Amniotic epithelial cell (primary cell): Measurements from ENCODE around the gene RGP1.

ENCODE experiments used
- DNase-seq: peaks from one replicate; pipeline ENCODE4 v3.0.0-alpha.2; 2010; ENCODE audit warnings: low read depth

The RGP1 gene

GRCh38 chr9:35719546-35719945 lies 29.5 kb upstream of the RGP1 start:
- no peak for DNase-seq

GRCh38 chr9:35723426-35723825 lies 25.7 kb upstream of the RGP1 start:
- no peak for DNase-seq

GRCh38 chr9:35723908-35724307 lies 25.2 kb upstream of the RGP1 start:
- DNase-seq = no peak

DNA sequence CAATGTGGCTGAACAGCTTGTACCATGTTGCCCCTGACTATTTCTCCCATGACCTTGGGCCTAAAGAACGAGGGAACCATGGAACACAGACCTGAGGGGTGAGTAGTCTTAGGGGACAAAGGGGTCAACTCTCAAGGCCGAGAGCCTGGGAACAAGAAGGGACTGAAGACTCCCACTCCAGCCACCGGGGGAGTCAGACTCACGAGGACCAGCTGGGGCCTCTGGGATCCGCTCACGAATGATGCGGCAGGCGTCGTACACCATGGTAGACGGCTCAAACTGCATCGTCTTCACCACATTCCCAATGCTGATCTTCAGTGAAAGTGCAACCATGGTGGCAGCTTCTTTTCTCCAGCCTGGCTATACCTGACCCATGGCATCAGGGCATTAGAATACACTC lies 23.7 kb upstream of the RGP1 start:
- DNase-seq = no peak

DNA sequence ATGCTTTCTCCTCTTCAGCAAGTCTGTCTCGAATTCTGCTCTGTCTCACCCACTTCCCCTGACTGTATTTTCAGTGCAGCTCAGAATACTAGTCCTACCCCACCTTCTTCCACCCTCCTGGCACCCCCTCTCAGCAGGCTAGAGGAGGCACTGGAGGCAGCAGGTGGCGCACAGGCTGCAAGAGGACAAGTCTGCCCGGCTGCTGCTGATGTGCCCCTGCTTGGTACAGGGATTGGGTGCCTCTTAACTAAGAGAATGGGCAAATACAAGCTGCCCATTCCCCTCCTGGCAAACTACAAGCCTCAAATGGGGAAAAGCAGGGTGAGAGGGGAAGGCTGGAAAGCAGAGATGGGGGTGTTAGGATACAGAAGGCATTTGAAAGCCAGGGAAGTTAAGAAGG lies 22.2 kb upstream of the RGP1 start:
- peak; percentile 65 for DNase-seq

DNA sequence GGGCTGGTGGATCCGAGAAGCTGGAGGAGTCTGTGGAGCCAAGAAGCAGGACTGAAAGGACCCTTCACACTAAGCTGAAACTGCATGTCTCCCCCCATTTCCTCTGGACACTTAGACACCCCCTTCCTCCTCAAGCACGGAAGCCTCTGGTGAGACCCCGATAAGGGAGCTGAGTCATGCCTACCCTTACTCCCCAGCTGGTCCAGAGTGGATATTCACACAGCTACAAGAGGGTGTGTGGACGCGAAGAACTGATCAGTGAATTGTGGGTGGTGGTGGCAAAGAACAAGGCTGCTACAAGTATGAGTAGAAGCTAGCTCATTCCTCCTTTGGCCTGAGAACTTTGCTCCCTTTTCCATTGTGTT lies 21.4 kb upstream of the RGP1 start:
- no peak for DNase-seq

DNA sequence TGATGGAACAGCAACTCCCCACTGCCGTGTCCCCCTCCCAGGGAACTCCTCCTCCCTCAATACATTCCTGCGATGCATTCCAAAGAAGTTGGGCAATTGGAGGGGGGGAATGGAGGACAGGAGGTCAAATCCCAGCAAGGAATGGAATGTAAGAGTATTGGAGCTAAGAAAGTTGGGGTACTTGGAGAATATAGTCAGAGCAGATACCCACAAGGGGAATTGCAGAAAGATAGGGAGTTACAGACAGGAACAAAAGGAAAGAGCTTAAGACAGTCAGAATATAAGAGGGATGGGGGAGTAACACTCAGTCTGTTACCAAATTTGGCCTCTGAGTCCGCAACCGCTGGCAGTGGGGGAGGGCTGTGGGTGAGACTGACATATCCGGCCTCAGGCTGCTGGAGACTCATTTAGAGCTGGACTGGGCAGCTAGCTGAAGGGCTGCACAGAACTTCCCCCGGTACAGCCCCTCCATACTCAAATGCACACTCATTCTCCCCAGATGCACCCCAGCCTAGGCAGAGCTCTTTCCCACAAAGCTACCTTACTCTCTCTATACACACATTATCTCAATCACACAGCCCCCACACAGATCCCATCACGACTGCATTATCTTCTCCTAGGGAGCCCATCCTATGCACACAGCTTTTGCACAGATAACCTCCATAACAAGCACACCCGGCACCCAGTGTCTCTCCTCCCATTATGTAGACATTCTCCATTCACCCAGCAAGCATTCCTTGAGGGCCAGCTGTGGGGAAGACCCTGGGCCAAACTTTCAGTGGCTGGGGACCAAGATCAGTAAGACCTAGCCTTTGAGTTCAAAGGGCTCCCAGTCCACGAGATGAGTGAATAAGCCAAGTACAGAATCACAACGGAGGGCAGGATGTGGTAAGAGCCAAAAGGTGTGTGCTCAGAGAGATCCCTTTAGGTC lies 20.8 kb upstream of the RGP1 start:
- peak; percentile 95 for DNase-seq

DNA sequence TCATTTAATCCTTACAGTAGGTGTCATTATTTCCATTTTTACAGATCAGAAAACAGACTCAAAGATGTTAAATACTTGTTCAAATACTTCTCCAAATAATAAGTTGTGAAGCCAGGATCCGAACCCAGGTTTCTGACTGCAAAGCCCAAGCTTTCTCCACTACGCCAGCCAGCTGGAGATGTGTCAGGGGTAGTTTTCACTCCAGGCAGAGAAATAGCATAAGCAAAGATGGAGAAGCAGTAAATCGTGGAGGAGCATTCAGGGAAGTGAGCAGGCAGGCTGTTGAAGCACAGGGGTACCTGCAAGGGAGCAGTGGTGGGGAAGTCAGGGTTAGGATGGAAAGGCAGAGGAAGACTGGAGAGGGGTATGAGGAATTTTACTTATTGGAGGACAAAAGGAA lies 20.0 kb upstream of the RGP1 start:
- no peak for DNase-seq

DNA sequence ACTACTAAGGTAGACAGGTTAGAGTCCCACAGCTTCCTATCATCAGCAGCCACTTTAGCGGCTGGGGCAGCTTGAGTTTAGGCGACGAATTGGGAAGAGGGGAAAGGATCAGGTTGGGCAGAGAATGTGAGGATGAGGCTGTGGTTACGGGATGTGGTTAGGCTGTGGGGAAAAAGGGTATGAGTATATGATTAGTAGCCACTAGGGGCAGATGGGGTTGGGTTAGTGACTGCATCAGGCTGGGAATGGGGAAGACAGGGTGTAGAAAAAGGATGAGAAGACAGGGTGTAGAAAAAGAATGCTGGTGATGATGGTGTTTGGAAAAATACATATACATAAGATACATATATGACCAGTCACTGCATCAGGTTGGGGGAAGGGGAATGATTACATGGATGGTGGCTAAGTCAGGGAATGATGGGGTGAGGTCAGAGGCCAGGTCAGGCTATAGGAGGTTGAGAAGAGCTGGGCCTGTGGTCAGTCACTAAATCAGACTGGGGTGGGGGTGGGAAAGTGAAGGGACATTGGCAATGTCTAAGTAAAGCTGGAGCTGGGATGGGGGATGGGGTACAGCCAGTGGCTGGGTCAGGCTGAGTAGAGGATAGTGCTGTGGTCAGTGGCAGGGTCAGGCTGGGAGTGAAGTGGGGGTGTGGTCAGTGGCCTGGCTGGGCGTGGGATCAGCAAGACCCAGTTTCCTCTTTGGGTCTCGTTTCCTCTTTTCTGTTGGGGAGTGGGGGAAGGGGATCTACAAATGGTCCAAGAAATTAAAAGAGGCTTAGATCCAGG lies 19.2 kb upstream of the RGP1 start:
- peak; percentile 86 for DNase-seq

DNA sequence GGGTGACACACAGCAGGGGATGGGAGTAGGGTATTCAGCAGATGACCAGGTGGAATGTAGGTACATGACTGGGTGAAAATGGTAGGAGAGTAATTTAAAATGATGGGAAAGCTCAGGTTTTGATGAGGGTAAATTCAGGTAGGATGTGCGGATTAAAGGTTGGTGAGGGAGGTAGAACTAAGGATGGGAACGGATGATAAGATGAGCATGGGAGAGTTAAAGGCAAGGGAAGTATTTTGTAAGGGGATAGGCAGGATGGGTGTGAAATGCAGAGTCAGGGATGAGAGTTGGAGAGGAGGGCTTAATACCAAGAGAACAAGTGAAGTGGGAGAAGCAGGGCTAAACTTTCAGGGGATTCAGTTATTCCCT lies 18.6 kb upstream of the RGP1 start:
- no peak for DNase-seq

- DNase-seq = peak; percentile 32
Measured at GRCh38 chr9:35731415-35732184, 17.5 kb upstream of the RGP1 start.

GRCh38 chr9:35732185-35732799 lies 16.8 kb upstream of the RGP1 start, which contains the start of the genes CREB3 and TLN1:
TSS of gene CREB3 (plus strand) at chr9:35732666. CDS start at chr9:35732773, 107 bp downstream.
TSS of gene TLN1 (minus strand) at chr9:35732195. CDS start at chr9:35725694, 6,501 bp downstream.
- DNase-seq = peak; percentile 99

DNA sequence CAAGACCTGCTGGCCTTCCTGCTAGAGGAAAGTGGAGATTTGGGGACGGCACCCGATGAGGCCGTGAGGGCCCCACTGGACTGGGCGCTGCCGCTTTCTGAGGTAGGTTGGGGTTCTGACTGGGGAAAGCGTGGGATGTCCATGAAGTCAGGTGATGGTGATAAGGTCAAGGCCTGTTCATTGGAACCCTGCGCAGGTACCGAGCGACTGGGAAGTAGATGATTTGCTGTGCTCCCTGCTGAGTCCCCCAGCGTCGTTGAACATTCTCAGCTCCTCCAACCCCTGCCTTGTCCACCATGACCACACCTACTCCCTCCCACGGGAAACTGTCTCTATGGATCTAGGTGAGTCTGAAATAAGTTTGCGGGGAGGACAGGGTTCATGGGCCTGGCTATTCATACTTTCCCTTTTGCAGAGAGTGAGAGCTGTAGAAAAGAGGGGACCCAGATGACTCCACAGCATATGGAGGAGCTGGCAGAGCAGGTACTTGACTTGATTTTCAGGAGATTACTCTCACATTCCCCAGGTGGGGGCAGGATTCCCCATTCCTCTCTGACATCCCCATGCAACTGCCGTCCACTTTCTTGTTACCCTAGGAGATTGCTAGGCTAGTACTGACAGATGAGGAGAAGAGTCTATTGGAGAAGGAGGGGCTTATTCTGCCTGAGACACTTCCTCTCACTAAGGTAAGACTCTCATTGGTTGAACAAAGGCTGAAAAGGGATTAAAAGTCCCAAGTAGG lies 16.1 kb upstream of the RGP1 start:
- peak; percentile 68 for DNase-seq

- peak; percentile 46 for DNase-seq
Measured at GRCh38 chr9:35734096-35734495, 15.0 kb upstream of the RGP1 start.

- peak; percentile 76 for DNase-seq
Measured at GRCh38 chr9:35736201-35736633, 12.9 kb upstream of the RGP1 start.

GRCh38 chr9:35737143-35737542 lies 11.9 kb upstream of the RGP1 start:
- no peak for DNase-seq

DNA sequence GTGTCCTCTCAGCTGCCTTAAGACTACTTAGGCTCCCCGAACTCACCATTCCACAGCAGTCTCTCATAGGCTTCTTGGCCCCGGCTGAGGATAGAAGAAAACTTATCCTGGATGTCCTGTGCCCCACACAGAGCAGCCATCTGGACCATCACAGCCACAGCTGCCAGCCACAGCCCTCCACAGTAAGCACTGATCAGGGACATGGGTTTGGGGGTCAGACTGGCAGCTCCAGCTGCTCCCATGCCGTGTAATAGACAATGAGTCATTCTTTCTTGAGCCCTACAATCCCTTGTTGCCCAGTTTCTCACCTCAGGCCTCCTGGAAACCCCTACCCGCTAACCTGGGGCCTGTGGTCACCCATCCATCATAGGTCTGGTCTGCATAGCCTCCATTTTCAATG lies 10.9 kb upstream of the RGP1 start:
- DNase-seq = no peak

- no peak for DNase-seq
Measured at GRCh38 chr9:35738924-35739323, 10.2 kb upstream of the RGP1 start.

GRCh38 chr9:35740243-35740642 lies 8.8 kb upstream of the RGP1 start:
- DNase-seq = no peak

DNA sequence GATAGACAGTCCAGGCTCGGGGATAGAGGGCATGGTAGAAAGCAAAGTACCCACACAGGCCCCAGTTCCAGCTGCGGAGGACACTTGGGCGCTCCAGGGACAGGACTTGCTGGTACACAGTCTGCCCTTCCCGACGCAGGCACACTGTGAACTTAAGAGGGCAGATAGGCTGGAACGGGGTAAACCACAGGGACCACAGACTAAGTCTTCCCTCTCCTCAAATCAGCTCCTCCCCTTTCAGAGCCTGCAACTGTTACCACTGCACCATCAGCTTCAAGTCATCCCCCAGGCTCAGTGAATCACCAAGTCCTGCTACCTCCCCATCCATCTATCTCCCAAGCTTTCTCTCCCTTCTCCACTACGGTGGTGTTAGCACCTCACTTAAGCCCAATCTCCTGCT lies 7.3 kb upstream of the RGP1 start:
- peak; percentile 87 for DNase-seq

DNA sequence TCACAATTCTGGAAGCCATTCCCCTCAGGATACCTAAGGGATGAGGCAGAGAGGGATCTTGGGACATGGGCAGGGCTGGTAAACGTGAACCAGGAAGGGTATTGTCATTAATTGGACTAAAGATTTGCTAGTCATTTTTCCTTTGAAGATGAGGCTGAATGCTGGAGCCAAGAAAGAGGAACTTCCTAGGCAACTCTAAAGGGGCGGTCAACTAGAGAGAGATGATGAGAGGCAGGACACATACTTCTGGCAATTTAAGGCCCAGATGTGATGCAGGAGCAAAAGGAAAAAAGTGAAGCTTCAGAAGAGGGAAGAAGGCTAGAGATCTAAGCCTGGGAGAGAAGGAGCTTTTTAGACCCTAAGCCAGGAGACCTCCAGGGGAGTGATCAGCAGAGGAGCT lies 5.6 kb upstream of the RGP1 start:
- no peak for DNase-seq
